Measurements from ENCODE around the gene PHKB. TPM values are rescaled to one million over a fixed set of nuclear protein-coding genes. Genes with fewer than 3 reads are reported as not detected.

The PHKB gene
- total and polyA plus RNA-seq, 2 of the 8 experiments (the other 6 are each of a cell fraction or from before 2014, with no cell fraction given) = 18.6 to 38.3 TPM

DNA sequence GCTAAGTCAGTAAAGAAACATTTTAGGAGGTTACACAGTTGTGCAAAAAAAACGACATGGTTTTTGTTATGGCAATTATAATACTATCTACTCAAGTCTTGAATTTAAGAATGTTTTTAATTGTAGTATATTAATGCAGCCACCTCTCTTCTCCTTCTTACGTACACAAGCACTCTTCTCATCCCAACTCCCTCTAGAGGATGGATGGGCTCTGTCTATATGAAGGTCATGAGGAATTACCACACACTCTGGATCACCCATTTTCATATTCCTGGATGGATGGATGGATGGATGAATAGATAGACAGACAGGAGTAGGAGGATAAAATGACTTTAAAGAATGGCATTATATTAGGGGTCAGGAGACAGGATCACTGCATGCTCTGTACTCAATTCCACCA is 120.0 kb downstream of the PHKB start:
- Histone ChIP-seq H2BK15ac (ENCODE audit: low read length) (no peak overlapping the region), H3K4ac (replicated peaks; ENCODE audit: insufficient read length, low read depth, low read length) (no peak overlapping the region), H2BK20ac (ENCODE audit: low read length) (no peak overlapping the region), H4K5ac (ENCODE audit: insufficient read length, low read depth, low read length) (no peak overlapping the region), H3K4me1 (replicated peaks in 1 of 4; ENCODE audit: control insufficient read depth in 3 of 4, insufficient read depth in 4 of 4, low read length in 3 of 4) (peaks cover 0 to 4% (median 2%) of the 10 kb centered on the region in 4 experiments; a peak in 1 of 7 replicates), H3K14ac (ENCODE audit: insufficient read length) (no peak overlapping the region), H2AK5ac (ENCODE audit: low read depth, low read length) (no peak overlapping the region), H4K8ac (ENCODE audit: extremely low read depth, insufficient read depth, low read length) (no peak overlapping the region), H3K4me3 (ENCODE audit: extremely low read depth in 1 of 4, insufficient read depth in 2 of 4, low read depth in 3 of 4, low read length in 4 of 4) (no peak overlapping the region), H3K23ac (ENCODE audit: insufficient read length) (no peak overlapping the region), H3K56ac (replicated peaks; ENCODE audit: insufficient read length, low read depth, low read length) (no peak overlapping the region), H3K79me1 (ENCODE audit: low read depth, low read length) (no peaks in the 10 kb centered on the region), H3K18ac (ENCODE audit: extremely low read depth, low read length) (no peak overlapping the region), H3K36me3 (ENCODE audit: control insufficient read depth in 2 of 4, insufficient read depth in 4 of 4, low read length in 3 of 4) (no peaks in the 10 kb centered on the region), H3K27ac (ENCODE audit: low read depth, low read length) (no peak overlapping the region), H3K79me2 (ENCODE audit: control insufficient read depth in 1 of 2, insufficient read depth in 2 of 2, low read length in 2 of 2) (no peaks in the 10 kb centered on the region), H3K9ac (replicated peaks in 1 of 4; ENCODE audit: extremely low read depth in 1 of 4, low read depth in 3 of 4, low read length in 3 of 4) (no peak overlapping the region), H3K9me3 (ENCODE audit: insufficient read depth in 2 of 2, low read depth in 1 of 2, low read length in 1 of 2) (no peaks in the 10 kb centered on the region), H3K23me2 (ENCODE audit: low read depth, low read length) (no peaks in the 10 kb centered on the region), H4K91ac (replicated peaks; ENCODE audit: insufficient read length, low read length) (no peak overlapping the region), H3K4me2 (ENCODE audit: insufficient read depth in 1 of 2, low read depth in 2 of 2, low read length in 2 of 2) (no peak overlapping the region), H2BK120ac (replicated peaks; ENCODE audit: low read depth, low read length) (no peak overlapping the region), H2BK12ac (ENCODE audit: low read depth, low read length) (no peak overlapping the region), H2AFZ (ENCODE audit: low read length) (no peak overlapping the region), H3K27me3 (replicated peaks in 1 of 4; ENCODE audit: control insufficient read depth in 3 of 4, extremely low read depth in 1 of 4, insufficient read depth in 3 of 4, low read length in 3 of 4) (no peaks in the 10 kb centered on the region), H2BK5ac (ENCODE audit: low read depth, low read length) (no peak overlapping the region), H4K20me1 (replicated peaks in 1 of 2; ENCODE audit: control insufficient read depth in 1 of 2, insufficient read depth in 2 of 2, low read length in 2 of 2) (no peaks in the 10 kb centered on the region)
- TF ChIP-seq RAD21 (IDR thresholded peaks at IDR 0.05 in 1 of 2, conservative IDR thresholded peaks at IDR 0.05 in 1 of 2; ENCODE audit: low read depth in 2 of 2, low read length in 2 of 2) (peak in 1 of 2 experiments; percentile 27; a peak in 2 of 4 replicates), NRF1 (IDR thresholded peaks at IDR 0.05; ENCODE audit: low read depth, low read length) (no peak), TAF7 (optimal IDR thresholded peaks at IDR 0.05; ENCODE audit: borderline replicate concordance, low read depth, low read length) (no peak)
- TF ChIP-seq, protein P1, sequence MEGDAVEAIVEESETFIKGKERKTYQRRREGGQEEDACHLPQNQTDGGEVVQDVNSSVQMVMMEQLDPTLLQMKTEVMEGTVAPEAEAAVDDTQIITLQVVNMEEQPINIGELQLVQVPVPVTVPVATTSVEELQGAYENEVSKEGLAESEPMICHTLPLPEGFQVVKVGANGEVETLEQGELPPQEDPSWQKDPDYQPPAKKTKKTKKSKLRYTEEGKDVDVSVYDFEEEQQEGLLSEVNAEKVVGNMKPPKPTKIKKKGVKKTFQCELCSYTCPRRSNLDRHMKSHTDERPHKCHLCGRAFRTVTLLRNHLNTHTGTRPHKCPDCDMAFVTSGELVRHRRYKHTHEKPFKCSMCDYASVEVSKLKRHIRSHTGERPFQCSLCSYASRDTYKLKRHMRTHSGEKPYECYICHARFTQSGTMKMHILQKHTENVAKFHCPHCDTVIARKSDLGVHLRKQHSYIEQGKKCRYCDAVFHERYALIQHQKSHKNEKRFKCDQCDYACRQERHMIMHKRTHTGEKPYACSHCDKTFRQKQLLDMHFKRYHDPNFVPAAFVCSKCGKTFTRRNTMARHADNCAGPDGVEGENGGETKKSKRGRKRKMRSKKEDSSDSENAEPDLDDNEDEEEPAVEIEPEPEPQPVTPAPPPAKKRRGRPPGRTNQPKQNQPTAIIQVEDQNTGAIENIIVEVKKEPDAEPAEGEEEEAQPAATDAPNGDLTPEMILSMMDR (IDR thresholded peaks at IDR 0.05; ENCODE audit: control extremely low read depth in 1 of 3, insufficient read depth in 1 of 3, low read depth in 1 of 3, low read length in 3 of 3) = peak in 1 of 3 experiments; percentile 33; a peak in 1 of 4 replicates
- ChIA-PET POLR2A (ENCODE audit: partially characterized antibody) (no interaction called here), CTCF (ENCODE audit: partially characterized antibody) (interaction anchor here (1.1 to 3.0 kb wide), 4 partner anchors 9 to 84 kb away, joined by 3 to 14 read pairs (median 4); no protein-coding TSS in a partner anchor)
- WGBS, 2 experiments (ENCODE audit: extremely low coverage in 1 of 2, insufficient coverage in 1 of 2, insufficient read length in 1 of 2, insufficient replicate concordance in 2 of 2, low coverage in 1 of 2, low lambda C conversion rate in 2 of 2, missing lambda C conversion rate in 1 of 2) = 83% methylated on average over 2 of the region's 2 CpGs; no CpG with 5 or more reads in 1 of the 2 experiments
- DNase-seq (ENCODE audit: low read depth in 1 of 2, low spot score in 2 of 2) (no peak), FAIRE-seq (no peak)

Measured in H1 (cell line).